GM19455 (cell line): Measurements from ENCODE around the gene RBMS3.

Experiments used
- ATAC-seq: cut with Tn5 transposase; IDR thresholded peaks from one replicate; pipeline ENCODE4 v1.9.1; 2021; ENCODE audit not compliant: unreplicated experiment

RBMS3 gene

GRCh38 chr3:29701326-29701983 lies 420.6 kb downstream of the RBMS3 start:
- no peak for ATAC-seq

GRCh38 chr3:29705906-29706844 lies 425.3 kb downstream of the RBMS3 start:
- no peak for ATAC-seq

- no peak for ATAC-seq
Measured at GRCh38 chr3:29708884-29709283, 428.0 kb downstream of the RBMS3 start.

GRCh38 chr3:29711255-29711771 lies 430.4 kb downstream of the RBMS3 start:
- ATAC-seq: no peak

GRCh38 chr3:29716213-29716612 lies 435.3 kb downstream of the RBMS3 start:
- ATAC-seq: no peak

- no peak for ATAC-seq
Measured at GRCh38 chr3:29718661-29719065, 437.8 kb downstream of the RBMS3 start.

- no peak for ATAC-seq
Measured at GRCh38 chr3:29720665-29721064, 439.8 kb downstream of the RBMS3 start.

GRCh38 chr3:29721789-29722188 lies 440.9 kb downstream of the RBMS3 start:
- ATAC-seq: no peak

- ATAC-seq: no peak
Measured at GRCh38 chr3:29731050-29731449, 450.2 kb downstream of the RBMS3 start.

- no peak for ATAC-seq
Measured at GRCh38 chr3:29741231-29741630, 460.4 kb downstream of the RBMS3 start.

- ATAC-seq: no peak
Measured at GRCh38 chr3:29745232-29745870, 464.5 kb downstream of the RBMS3 start.

GRCh38 chr3:29746163-29746760 lies 465.4 kb downstream of the RBMS3 start:
- ATAC-seq: no peak

- no peak for ATAC-seq
Measured at GRCh38 chr3:29747991-29748390, 467.1 kb downstream of the RBMS3 start.

GRCh38 chr3:29751647-29752314 lies 470.9 kb downstream of the RBMS3 start:
- ATAC-seq: no peak

- ATAC-seq: no peak
Measured at GRCh38 chr3:29754346-29754745, 473.5 kb downstream of the RBMS3 start.

GRCh38 chr3:29755416-29755815 lies 474.5 kb downstream of the RBMS3 start:
- ATAC-seq: no peak

- ATAC-seq: no peak
Measured at GRCh38 chr3:29757054-29757777, 476.3 kb downstream of the RBMS3 start.

GRCh38 chr3:29758108-29758433 lies 477.2 kb downstream of the RBMS3 start:
- no peak for ATAC-seq

GRCh38 chr3:29758434-29759322 lies 477.8 kb downstream of the RBMS3 start:
- ATAC-seq: no peak
